ENCODE data around the gene FAM83F.

FAM83F gene

DNA sequence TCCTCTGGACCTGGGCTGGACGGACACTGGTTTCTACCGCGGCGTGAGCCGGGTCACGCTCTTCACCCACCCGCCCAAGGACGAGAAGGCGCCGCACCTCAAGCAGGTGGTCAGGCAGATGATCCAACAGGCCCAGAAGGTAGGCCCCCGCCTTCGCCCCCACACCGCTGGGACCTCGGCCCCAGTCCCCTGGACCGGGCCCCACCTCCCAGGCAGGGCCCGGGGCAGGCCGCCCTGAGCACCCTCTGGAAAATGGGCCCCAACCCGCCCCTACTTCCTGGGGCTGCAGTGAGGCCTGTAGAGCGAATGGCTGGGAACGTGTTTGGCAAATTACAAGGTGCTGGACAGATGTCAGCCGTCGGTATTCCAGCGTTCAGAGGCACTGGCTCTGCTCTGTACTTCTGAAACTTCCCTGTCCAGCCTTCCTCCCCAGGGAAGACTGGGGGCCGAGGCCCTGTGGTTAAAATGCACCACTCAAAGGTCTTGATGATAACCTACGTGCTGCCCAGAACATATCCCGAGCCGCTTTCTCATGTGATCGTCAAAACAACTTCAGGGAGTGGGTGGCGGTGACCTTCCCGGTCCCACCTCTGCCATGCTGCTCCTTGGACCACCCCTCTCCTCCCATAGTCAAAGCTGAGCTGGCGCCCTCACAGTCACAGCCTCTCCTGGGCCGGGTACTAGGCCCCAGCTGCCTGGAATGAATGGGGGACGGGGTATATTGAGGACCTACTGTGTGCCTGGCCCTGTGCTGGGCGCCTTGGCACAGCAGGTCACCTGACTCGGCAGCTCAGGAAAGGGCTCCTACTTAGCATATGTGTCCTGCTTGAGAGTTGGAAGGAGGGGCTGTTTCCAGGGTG lies 869 bp downstream of the FAM83F start:
- no peak for DNase-seq

DNA sequence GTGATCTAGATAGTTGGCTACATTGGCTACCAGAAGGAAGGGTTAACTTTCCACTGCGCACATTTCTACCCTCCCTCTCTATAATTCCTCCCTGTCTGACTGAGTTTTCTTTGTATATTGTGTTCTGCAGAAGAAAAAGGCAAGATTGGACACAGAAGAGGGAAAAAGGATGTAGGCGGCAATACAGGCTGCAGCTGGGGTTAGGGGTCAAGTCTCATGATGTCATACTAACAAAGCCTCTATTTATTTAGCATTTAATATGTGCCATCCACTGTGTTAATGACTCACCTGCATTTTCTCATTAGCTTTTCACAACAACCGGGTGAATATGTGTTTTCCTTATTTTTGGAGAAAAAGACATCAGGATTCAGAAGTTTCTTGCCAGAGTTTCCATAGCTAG lies 2.0 kb downstream of the FAM83F start:
- DNase-seq, result no peak

DNA sequence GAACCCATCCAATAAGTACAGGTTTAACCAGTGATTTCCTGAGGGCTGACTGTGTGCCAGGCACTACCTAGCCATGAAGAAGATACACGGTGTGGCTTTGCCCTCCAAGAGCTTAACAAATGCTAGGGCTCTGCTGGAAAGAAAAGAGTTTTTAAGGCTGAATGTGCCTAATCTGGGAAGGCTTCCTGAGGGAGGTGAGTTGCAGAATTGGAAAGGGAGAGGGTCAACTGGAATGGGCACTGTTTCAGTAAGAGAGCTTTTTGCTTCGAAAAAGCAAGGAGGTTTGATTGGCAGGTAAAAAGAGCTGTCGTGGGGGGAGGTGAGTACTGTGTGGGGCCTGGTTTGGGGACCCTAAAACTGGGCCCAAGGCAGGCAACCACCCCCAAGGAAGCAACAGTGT lies 2.7 kb downstream of the FAM83F start:
- no peak for DNase-seq

DNA sequence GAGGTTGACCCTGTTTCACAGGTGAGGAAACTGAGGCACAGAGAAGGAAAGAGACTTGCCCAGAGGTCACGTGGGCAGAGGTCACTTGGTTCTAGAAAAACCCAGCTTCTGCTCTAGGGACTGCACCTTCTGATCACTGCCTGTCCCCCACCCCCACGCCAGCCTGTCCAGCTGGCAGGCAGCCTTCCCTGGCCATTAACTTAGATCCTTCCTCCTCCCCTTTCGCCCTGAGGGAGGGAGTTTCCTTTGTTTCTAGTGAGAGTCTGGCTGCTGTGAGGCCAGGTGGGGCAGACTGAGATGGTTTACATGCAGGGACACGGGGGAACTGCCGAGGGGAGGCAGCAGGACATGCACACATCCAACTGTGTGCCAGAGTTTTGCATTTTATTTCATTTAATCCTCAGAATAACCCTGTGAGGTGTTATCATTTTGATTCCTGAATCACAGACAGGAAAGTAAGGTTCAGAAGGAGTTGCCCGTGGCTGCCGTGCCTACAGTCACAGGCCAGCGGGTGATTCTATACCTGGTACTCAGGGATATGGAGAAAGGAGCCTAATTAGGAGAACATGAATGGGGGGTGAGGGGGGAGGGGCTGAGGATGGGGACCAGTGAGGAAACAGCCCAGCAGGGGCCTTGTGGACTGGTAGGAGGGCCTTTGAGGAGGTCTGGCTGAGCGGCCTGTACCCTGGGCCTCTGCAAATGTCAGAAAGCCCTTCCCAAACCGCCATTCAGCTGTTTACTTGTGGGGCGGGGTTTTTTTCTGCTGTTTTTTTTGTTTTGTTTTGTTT lies 3.4 kb downstream of the FAM83F start:
- DNase-seq, result peak; percentile 84

DNA sequence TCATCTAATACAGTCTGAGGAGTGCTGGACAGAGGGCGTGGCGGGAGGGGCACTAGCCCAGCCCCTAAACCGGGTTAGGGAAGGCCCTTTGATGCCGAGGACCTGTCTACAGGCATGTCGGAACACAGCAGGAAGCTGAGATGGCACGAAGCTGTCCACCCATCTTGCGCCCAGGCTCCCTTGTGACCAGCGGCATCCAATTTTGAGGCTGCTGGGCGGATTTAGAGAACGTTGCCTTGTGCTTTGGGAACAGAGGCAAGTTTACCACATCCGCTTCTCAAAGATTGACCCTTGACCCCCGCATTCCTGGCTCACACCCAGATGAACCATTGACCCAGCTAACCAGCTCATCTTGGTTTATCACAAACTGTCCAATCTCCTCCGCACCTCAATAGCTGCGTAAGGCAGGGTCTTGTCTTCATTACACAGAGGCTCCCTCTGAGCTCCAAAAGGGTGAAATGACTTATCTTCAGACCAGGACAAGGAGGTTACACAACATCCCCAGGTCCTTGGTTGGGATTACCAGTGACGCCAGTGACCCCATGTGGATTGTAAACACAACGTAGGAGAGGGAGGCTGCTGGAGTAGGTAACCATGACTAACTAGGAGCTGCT lies 4.5 kb downstream of the FAM83F start:
- DNase-seq, result no peak

DNA sequence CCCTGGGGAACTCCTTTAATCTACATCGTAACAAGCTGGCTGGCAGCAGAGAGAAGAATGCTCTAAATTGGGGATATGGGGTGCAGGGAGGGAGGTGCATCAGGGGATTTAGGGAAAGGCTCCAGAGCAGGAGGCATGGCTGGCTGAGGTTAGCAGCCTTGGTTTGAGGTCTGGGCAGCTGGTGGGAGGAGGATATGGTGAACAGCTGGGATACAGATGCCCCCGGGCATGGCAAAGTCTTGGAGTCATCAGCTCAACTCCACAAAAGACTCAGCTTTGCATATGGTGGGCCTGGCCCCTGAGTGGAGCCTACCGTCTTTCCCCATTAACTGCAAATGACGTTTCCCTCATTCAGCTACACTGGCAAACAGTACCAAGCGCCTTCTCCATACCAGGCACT lies 5.4 kb downstream of the FAM83F start:
- DNase-seq, result no peak

DNA sequence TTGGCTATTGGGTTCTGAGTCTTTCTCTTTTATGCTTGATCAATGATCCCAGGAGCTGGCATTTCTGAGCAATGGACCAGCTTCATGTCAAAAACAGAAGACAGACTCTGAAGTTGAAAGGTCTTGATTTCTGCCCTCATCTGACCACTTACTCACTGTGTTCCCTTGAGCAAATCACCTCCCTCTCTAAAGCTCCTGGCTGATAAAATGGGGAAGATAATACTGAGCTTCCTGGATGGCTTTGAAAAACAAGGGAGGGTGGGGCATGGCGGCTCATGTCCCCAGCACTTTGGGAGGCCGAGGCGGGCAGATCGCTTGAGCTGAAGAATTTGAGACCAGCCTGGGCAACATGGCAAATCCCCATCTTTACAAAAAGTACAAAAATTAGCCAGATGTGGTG lies 6.4 kb downstream of the FAM83F start:
- DNase-seq, result no peak

DNA sequence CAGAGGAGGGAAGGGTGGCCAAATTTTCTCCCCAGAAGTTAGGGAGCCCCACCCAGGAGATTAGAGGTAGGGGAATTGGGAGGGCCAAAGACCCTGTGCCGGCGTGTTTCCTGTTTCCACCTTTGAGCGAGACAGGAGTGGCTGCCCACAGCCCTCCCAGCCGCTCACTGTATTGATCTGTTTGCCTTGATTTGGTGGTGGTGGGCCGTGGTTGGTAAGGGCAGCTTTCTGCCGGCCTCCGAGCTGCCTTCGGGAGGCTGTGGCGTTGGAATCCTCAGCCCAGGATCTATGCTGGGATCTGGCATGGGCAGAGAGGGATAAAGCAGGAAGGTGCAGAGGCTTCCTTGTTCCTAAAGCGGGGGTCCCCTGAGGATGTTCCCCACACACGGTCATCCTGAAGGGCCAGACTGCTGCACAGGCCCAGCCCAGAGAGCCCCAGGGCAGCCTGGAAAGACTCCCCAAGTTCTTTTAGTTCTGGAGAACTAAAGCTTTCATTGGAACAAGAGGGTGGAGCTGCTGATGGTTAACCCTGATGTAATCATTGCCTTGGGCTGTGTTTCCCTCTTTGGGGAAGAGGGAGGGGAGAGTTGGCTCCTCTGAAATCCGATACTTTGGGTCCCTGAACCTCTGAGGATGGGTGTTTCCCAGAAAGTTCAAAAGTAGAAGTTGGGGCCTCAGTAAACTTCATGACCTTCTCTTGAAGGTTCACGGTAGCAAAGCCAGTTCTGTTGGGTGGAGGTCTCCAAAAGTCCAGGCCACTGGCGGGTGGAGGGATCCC lies 7.2 kb downstream of the FAM83F start:
- DNase-seq, result no peak

DNA sequence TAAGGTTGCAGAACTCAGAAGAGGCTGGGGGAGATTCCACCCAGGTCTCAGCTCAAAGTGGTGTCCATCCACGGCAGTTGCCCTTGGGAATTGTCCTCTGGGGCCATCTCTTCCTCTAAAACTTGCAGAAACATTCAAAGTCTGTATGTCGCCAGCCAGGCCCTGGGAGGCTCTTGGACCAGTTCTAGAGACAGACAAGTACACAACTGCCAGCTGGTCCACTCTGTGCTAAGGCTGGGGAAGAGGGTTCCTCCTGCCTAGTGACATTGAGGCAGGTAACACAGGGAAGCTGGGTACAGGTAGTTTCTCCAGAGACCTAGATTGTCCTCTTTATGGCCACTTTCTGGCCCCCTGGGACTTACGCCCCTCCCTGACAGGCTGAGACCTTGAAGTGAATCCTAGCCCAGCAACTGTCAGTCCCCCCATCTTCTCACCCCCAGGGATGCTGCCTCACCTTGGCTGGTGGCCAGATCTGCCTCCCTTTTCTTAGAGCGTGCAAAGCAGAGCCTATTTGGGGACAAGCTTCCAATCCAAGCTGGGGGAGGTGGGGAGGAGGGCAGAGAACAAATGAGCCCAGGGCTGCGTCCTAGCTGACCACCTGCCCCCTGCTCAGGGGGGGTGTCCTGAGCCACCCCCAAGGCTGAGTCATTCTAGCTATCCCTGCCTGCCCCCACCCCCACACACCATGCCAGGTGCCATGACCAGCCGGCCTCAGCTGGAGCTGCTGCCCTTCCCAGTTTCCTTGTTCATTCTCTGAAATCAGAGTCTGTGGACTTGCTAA lies 8.4 kb downstream of the FAM83F start:
- no peak for DNase-seq

DNA sequence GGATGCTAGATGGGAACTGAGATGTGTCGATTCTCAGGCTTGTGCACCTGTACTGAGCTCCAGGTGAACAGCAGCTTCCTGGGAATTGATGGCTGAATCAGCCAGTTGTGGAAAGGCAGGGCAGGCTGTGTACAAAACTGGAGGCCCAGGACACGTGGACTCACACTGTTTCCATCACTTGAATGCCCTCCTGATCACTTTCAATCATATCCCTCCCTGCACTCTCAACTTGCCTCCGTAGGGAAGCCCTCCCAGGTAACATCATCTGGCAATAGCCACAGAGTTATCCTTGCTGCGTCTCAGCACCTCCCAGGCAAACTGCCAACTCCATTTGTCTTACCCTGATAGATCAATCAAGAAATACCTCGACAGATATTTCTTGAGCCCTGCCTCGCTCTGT lies 10.1 kb downstream of the FAM83F start:
- DNase-seq, result no peak

DNA sequence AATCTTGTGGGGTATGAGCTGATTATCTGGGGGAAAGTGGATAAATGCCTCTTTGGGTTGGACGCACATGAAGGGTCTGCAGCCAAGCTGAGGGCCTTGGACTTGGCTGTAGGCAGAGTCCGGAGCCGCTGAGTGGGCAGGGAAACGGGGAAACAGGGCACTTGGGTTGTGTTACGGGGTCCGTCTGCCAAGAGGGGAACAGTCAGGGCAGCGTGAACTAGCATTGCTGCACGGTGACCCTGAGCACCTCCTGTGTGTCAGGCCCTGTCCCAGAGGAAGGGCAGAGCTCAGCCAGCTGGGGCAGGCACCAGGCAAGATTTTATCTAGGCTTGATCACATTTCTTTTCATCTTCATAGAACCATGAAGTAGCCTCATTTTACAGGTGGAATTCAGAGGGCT lies 11.9 kb downstream of the FAM83F start:
- no peak for DNase-seq

DNA sequence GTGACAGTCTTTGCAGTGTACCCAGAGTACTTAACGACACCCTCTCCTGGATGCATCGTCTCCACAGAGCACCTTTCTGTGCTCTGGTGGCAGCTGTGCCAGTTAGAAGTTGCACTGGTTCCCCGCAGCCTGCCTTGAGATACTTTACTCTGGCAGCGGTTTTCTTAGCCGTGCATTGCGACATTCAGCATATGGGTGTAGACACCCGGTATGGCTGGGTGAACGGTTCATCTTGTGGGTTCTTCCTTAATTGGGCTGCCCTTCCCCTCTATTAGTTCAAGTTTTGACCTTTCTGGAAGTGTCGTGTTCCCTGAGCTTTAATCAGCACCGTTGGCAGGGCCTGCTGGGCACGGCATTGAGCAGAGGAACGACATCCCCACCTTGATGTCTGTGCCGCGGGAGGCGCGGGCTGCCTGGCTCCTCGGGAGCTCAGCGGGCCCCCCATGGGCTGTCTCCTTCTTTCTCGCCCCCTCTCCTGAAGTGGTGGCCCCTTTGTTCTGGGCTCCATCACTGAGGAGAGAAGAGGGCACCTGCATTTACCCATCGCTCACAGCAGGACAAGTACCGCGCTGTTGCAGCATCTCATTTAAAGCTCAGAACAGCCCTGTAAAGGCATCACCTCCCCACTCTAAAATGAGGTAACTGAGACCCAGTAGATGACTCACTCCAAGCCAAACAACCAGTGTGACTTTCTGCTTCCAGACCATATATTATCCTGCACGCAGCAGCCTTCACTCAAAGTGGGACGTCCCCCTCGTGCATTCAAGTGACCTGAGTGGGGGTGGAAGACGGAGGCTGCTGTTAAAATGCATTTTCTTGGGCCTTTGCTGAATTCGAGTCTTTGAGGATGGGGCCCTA lies 13.3 kb downstream of the FAM83F start:
- no peak for DNase-seq

DNA sequence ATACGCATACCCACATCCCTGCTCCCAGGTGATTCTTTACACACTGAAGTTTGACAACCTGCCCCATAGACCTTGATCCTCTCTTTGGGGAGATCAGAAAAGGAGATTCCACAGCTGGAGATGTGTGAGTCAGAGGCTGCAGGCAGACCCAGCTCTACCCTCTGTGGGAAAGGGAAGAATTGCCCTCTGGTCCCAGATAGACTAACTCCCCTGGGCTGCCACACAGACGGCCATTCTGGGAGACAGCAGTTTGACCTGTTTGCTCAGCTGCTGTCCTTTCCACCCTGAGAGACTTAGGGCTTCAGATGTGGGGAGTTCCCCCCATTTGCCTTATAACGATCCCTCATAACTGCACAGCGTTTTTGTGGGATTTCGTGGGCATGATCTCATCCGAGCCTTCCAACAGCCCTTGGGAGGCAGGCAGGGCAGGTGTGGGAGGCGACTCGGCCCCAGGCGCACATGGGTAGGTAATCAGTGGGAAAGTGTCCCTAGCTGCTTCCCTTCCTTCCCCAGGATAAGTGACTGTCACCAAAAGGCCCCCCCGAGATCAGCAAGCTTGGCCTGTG lies 14.1 kb downstream of the FAM83F start:
- DNase-seq, result no peak

DNA sequence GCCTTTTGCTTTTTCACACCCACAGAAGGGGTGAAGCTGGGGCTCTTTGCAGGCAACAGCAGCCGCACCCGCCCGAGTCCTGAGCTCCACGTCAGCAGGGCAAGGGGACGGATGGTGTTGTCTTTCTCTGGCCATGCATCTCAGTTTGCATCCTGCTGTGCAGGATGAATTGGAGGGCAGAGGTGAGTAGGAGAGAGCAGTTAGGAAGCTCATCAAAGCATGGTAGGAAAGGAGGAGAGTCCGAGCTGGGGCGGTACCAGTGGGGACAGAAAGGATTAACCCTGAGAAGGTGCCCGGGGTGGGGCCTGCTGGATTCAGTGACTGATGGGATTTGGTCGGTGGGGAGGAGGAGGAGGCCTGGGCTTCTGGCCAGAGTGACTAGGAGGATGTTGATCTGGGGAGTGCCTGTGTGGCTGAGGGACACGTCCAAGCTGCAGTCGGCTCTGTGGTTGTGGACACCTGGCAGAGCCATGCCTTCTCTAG lies 14.6 kb downstream of the FAM83F start:
- no peak for DNase-seq

DNA sequence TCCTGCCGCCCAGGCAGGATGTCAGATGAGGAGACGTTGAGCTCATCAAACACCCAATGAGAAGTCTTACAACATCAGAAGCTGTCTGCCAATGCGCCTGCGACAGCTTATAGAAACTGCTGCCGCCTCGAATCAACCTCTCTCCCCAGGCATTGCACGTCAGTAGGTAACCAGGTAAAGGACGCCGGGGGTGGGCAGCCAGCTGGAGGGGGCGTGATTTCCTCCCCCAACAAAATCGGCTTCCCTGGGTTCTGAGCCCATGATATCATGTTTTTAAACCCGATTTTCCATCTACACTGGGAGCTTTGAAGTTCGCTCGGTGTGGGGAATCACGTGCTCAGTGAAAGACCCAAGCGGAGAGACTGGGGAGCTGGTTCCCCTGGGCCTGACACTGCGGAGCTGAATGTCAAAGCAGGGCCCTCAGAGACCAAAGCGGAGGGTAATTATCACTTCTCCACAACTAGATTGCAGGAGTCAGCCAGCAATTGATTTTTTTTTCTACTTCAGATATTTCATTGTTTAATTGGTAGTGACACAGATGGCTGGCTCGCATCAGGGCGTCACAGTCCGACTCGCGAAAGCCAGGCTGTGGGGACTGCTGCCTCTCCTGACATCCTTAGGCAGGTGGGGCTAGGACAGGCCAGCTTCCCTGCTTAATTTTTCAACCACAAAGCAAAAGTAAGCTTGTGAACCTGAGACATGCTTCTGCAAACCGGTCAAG lies 15.4 kb downstream of the FAM83F start:
- DNase-seq, result peak; percentile 77

DNA sequence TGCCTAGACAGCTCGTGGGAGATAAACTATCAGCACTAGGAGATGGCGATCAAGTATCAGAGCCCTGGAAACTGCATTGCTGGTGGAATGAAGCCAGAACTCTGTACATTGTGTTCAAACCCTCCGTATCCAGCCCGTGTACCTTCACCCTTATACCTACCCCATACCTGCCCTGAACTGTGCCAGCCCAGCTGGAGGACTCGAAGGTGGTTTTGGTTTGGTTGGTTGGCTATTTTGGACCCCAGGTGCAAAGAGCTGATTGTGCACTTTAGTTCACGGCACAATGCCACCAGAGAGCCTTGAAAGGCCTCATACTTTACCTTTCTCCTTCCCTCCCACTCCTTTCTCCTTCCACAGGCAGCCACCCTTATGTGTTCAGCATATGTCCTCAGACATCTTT lies 16.0 kb downstream of the FAM83F start:
- no peak for DNase-seq

DNA sequence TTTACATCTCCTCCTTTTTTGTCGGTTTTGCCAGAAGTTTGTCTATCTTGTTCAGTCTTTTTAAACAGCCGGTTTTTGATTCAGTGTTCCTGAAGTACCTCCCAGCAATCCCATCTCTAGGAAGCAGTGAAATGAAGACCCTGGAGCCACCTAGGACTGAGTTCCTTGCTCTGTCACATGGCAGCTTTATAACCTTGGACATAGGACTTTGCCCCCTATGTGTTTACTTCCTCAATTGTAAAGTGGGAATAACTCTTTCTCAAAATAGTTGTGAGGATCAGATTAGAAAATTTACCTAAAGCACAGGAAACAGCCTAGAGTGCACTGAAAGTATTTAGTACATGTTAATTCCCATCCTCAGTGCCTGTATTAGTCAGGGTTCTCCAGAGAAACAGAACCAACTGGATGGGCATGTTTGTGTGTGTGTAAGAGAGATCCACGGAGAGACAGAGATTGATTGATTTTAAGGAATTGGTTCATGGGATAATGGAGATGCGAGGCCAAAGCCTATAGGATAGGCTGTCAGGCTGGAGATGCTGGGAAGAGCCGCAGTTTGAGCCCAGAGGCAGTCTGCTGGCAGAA lies 20.0 kb downstream of the FAM83F start:
- no peak for DNase-seq

DNA sequence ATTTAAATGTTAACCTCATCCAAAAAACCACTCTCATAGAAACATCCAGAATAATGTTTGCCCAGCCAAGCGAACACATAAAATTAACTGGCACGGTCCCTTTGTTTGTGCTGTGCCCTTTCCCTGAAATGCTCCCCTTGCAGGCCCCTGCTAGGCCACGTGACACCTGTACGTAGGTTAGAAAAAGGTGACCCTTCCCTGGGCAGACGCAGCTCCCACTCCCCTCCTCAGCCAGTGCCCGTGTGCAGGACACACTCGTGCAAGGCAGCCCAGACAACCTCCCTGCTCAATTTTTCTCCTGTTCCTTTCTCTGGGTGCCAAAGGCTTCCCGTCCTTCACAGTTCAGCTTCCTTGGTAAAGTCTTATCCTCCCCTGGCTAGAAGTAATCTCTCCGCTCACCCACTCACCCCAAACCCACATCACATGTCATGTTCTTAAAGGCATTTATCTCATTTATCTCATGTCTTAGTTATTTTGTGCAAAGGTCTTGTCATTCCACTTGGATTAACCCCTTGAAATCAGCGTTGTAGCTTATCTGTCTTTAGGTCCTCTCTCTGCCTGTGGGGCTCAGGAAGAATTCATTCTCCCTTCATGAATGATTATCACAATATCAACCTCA lies 20.7 kb downstream of the FAM83F start:
- DNase-seq, result no peak

DNA sequence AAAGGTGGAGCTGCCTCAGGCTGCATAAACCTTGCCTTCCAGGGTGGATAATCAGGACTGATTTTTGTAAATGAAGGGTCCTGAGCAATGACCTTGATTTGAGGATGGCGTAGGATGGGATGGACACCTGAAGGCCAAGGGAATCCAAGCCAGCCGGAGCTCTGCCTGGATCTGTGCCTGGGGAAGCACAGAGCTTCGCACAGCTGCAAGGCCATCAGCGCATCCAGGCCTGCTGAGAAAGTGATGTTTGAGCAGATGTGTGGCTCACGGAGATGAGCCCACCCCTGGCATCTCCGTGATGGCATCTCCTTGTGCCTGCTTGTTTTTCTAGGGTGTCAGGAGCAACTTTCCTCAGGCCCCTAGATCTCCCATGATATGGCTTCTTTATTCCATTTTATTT lies 23.3 kb downstream of the FAM83F start:
- no peak for DNase-seq
